NCI-H1092 treated with DMSO at 0.1 percent for 48 hours (cell line): ENCODE data around the gene NHS.

Experiments used
- DNase-seq: peaks from one replicate; lab custom pipeline; 2025; lab: John Stamatoyannopoulos, UW

The NHS gene

DNA sequence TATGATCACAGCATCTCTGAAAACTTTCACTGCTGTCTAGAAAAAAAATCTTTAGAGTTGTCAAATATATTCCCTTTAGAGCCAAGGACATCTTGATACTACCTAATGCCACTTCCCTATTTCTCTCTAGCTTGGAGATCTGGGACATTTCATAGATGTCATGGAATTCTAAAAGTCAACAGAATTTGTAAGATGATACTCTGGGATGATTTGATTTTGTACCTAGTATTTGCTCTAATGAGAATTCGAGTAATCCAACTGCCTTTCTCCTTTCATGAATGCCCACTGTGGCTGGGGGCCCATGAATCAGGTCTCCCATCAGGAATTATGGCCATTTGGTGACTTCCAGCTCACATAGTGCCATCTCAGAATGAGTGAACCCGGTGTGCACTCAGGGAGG, 73.2 kb downstream of the NHS start:
- DNase-seq: no peak

DNA sequence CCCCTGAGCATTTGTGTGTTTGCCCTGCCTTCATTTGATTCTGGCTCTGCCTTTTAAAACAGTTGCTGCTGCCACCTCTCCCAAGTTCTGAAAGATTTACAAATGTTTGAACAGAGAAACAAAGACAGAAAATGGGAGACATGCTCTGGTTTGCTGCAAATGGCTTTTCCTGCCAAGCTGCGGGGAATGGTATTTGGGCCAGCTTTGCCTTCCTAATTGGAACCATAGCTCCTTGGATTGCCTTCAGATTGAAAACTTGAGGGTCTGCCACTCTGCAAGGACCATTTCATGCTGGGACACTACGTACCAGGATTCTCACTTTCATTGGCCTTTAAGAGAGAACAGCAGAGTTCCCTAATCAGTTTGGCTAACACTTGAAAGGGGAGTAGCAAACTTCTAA, 74.9 kb downstream of the NHS start:
- no peak for DNase-seq

DNA sequence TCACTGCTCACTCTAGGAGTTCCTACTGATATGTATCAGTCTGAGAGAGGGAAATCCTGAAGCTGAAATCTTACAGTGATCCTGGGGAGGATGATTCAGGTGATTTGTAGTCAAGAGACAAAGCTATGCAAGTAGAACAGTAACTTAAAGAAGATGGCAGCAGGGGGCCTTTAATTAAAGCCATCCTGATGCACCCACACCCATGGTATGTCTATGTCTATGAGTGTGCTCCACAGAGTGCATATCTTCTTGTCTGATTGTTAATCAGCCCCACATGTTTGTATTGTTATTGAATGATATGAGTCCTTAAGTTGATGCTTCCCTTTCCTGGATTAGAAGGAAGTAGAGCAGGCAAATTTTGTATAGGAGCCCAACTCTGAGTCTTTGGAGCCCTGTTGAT, 78.8 kb downstream of the NHS start:
- DNase-seq: no peak

DNA sequence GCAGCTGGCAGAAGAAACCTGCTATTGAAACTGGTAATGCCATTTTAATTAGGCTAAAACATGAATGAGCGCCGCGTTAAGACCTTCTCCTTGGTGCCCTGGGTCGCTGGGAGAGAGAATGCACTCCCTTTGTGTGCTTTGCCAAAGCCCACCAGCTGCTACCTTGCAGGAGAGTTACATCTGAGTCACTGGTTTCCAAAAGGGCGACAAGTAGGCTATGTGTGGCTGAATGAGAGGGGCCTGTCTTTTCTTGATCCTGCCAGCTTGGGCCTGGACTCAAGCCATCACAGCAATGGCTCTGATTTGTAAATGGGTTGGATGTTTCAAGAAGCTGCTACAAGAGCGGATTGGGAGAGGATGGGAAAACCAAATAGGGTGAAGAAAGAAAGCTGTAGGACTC, 81.5 kb downstream of the NHS start:
- peak; percentile 92 for DNase-seq

DNA sequence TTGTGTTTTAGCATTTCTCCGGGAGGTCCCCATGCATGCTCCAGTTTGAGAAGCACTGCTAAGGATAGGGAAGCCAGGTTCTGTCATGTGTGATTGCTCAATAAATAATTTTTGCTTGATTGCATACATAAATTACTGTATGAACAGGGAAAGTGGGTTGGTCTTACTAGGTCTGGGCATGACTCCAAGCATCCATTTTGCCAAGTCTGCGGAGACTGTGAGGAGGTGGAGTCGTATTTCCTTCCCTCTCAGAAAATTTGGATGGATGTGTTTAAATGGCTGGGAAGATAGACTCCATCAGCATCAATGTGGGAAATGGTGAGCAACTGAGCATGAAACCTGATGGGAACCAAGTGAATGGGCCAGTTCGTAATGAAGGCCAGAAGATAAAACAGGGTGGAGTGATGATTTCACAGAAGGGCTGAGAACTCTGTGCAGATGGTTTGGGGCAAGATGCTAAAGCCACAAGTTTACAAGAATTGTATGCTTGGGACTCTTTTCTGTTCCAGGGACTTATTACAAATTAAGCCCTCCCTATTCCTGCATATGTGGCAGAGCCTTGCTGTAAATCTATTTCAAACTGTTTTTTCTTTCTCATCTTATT, 84.1 kb downstream of the NHS start:
- DNase-seq: peak; percentile 88

DNA sequence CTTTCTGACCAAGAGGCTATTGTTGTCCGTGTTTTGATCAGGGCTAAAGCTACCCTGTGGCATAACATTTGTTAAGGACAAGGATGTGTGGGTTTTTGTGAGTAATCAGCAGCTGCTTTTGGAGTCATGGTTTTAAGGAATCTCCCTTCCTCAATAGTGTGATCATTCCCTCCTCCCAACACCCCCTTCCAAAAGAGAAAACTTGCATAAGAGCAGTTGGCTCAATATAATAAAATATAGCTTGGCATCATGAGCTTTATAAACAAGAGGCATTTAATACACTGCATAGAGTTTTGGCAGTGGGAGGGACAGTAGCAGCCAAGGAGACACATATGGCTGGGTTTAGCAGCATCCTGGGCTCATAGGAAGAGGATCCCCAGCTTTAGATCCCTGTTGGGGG, 84.7 kb downstream of the NHS start:
- DNase-seq: no peak

DNA sequence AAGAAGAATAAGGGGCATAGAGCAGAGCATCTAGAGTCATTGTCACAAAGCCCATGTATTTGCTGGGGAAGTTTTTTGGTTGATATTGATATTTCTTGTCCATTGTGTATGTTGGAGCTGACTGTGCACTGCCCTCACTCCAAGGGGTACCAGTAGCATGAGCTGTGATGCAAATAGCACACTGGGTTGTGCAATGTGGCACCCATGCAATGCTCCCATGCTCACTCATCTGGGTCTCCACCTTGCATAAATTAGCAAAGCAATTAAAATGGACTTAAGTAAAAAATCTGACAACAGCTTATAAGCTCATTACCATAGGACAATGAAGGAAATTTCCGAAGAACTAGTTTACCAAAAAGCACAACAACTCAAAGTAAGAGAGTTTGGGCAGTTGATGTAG, 87.9 kb downstream of the NHS start:
- no peak for DNase-seq

DNA sequence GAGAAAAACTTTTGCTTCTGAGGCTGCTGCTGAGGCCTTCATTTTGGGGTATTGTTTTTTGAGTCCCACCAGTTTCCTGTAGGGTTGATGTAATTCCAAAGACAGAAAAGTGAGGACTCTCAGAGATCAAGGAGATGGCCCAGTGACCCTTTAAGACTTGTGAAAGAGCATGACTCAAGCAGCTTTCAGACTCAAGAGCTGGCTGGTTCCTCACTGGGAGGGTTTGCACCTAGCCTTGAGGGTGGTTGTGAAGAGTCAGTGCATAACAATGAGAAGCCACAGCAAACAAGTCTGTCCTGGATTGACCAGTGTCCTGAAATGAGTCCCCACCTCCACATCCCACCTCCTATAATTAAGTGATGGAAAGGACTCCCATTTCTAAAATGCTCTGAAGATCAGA, 89.2 kb downstream of the NHS start:
- DNase-seq: no peak

DNA sequence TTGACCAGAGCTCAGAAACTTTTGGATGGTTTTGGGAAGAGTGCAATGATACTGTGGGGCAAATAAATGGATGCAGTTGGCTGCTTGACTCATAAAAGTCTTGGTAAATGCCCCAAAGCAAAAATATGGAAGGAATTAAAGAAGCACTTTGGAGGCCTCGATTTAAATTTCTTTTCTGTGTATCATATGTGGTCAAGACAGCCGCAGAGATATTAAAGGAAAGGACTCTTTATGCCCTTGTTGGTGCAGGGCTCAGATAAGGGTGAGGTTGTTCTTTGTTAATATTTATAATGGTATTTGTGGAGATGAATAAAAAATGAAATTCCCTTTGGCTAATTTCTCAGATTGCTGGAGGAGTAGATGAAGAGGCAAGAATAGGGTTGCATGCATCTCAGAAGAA, 90.2 kb downstream of the NHS start:
- DNase-seq: no peak

DNA sequence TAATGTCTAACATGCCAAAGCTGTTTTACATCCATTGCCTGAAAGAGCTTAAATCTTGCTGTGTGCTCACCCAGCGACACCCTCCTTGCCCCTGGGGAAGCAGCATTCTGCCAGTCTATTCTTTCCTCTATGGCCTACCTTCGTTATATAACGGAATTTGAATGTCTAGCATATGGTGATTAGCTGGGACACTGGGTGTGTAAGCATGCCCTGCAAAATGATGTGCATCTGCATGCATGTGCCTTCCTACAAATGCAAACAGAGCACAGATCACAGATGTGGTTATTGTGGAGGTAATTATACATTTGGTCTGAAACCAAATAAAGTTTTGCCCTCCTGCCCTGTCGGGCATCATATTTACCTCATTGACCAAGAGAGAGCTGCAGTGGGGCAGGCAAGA, 90.8 kb downstream of the NHS start:
- DNase-seq: no peak

DNA sequence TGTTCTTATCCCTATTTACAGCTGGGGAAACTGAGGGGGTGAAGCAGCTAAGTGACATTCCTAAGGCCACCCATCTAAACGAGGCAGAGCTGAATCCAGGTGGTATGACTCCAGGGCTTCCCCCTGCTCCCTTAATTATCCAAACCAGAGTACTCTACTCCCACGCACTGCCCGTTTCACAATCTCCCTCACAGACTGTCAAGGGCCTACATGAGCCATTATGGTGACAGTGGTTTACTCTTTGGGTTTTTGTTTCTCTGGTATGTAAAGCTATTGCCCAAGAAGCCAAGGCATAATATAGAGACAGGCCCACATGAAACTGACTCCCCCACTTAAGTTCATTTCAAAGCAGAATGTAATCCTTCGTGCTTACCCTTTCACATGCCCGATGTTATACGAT, 95.1 kb downstream of the NHS start:
- no peak for DNase-seq

DNA sequence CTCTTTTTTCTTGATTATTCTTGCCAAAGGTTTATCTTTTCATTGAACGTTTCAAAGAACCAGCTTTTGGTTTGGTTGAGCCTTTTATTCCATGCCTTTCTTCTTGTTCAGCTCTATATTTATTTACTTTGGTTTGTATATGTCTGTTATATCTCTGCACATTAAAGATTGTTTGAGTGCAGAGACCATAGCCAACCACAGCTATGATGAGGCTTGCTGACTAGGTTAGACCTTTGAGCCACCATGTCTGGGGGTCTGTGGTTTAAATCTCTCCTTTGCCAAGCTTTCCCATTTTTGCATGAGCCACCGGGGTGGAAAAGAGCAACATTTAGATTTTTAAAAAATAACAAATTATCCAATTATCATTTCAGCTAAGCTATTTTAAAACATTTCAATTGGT, 96.1 kb downstream of the NHS start:
- DNase-seq: no peak

DNA sequence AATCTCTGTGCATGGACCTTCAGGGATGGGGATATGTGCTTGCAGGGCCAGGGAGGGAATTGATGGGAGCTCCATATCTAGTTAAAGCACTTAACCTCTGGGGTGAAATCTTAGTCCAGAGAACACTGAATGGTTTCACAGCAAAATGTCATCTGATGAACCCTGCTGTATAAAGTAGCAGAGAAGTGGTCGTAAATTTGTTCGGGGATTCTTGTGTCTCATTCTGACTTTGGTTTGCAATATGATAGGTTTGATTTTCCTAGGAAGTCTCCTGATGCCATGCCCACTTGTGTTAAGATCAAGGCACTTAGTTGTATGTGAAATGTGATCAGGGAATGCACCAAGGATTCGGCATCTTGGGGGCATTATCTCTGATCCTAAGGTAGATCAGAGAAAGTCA, 96.9 kb downstream of the NHS start:
- DNase-seq: no peak

DNA sequence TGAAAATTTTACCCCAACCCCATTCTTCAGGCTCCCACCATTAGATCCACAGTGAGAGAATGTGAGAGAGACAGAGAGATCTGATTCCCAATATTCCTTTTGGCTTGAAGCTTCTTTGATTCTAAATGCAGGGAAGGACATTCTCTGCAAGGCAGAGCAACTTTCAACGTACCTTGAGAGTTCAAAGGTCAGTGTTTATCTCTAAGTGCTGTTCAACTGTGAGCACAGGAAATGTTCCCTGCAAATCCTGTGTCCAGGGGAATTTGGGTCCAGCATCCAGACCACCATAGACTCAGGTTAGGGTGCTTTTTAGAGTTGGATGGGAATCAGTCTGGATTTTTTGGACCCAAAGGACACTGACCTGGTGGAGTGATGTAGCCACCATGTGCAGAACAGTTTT, 97.4 kb downstream of the NHS start:
- DNase-seq: no peak

DNA sequence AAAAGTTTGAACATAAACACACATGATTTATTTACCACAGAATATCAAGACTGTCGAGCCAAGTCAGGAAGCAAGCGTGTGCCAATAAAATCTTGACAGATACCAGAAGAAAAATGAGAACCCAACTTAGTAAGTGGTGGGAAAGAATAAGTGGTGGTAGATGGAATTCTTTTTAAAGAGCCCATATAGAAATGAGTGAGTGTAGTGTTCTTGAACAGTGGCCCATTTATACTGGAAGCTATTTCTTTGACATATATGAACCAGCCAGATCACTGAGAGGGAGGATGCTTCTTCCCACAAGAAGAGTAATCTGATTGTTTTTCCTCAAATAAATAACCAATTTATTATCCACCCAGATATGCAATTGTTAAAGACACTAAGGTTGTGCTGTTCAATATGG, 98.0 kb downstream of the NHS start:
- no peak for DNase-seq

DNA sequence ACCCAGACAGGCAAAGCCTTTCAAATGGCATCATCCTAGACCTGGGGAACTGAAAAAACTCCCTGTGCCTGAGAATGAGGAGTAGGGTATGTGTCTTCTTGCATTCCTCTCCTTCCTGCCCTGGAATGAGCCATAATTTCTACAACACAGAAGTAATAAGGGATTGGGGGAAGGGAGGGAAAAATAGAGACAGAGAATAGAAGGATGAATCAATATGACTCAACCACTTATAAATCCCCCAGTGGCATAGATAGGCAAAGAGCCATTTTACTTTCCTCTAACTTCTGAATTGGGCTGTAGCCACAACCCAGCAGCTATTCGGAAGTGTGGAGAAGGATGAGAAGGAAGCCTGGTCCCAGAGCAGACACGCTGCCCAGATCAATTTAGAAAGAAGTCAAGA, 99.9 kb downstream of the NHS start:
- DNase-seq: no peak

DNA sequence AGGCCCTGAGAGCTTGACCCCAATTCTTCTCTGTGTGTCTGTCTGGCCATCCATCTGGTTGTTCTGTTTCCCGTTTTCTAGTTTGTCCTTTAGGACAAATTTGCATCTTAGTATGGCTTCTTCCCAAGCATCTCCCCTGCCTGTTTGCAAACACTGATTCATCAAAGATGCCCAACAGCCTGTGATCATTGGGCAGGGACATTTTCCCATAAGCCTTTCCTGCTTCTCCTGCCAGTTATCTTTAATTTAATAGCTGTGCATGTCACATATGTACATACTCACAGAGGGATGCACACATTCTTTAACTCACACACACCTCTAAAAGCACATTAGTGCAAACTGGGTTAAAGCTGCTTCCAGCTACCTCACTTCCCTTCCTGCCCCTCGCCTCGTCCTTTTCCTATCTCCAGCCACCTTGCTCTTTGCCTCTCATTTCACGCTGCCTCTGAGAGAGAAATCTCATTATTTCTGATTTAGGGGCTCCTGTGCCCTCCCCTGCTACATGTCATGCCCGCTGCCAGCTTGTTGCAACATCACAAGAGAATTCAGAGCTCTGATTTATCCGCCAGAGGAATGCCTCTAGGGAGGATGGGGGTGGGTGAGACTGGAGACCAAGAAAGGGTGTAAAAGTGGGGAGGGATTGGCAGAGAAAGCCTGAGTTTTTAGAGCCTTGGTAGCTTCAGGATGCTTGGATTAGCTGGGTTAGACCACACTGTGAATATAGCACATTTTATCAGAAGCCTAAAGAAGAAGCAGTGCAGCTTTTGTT, 100.6 kb downstream of the NHS start:
- DNase-seq: no peak

DNA sequence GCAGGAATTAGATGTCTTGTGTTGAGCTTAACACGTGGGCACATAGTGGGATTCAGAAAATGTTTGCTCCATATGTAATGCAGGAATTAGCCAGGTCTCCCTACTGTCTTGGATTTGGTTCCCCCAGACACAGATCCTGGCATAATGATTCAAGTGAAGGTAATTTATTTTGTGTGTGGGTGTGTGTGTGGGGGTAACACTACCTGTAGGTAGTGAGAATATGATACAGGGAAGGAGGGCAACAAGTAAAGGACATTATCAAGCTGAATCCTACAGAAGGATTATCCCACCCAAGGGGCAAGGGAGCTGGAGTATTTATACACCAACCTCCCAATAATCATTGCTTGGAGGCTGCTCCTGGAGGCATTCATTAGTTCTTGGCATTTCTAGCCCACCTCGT, 101.4 kb downstream of the NHS start:
- no peak for DNase-seq

DNA sequence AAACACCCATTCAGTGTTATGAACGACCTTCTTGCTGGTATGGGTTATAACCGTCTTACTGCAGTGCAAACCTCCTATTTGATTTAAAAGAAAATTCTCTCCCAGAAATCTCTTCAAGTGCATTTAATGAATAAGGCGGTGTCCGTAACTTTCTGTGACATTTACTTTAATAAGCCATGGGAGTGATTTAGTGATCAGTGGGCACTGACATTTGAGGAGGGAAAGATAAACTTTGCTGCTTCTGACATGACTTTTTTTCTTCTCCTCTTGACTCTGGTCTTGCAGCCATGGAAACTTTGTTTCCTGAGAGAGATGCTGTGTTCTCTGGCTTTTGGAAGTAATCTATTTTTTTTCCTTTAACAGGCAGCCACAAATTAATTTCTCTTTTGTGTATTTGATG, 106.1 kb downstream of the NHS start:
- no peak for DNase-seq

DNA sequence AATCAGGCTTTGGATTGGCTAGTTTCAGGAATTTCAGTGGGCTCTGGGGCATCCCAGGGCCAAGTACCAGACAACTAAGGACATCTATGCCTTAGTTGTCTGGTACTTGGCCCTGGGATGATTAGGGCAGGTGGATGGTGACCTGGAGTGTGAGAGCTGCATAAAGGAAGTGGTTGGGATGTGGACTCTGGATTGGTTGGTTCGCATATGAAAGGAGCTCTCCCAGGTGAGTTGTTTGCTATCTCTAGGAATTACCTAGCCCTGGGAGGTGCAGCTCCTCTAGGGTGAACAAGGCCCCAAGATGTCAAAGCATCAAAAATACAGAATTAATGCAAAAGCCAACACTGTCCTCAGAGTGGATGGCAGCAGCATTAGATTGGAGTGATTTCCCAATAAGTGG, 109.6 kb downstream of the NHS start:
- DNase-seq: no peak

DNA sequence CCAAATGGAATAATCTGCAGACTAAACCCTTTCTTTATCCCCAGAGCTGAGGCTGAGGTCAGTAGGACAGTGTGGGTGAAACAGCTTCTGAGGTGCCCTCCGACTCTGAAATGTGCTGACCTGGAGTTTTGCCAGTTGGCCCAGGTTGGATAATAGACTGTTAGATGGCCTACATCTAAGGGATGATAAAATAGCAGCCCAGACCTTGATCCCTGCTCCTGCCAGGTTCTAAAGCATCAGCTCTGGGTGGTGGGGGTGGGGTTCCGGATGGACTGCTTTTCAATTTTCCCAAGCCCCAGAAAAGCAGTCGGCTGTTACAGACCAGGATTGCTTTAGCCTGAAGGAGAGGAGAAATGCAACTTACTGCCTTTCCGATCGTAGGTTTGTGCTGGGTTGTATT, 110.4 kb downstream of the NHS start:
- DNase-seq: no peak

DNA sequence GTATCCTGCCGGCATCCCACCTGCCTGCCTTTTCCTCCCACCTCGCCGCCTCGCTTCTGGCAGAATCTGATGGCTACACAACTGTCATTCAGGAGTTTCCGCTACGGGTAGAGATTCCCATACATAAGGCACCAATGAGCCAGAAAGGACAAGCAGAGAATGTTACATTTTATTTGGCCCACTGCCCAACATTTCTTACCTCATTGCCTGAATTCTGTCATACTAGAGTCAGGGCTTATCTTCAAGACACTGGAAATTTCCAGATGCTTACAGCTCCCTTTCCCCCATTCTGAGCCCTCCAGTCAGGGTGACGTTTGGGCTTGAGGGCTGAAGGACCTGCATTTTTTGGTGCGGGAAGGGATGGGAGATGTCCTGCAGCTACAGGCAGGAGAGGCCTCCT, 113.0 kb downstream of the NHS start:
- no peak for DNase-seq

DNA sequence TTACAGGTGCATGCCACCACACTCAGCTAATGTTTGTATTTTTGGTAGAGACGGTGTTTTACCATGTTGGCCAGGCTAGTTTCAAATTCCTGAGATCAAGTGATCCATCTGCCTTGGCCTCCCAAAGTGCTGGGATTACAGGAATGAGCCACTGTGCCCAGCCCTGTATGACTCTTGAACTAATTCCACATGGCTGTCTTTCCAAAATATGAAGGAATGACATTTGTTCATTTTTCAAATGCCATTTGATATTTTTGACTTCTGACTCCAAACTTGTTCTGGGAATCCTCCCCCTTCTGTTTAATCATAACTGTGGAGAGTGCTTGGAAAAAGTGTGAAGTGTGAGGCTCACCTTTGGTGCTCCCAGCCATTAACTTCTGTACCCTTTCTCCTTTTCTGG, 119.2 kb downstream of the NHS start:
- DNase-seq: no peak

DNA sequence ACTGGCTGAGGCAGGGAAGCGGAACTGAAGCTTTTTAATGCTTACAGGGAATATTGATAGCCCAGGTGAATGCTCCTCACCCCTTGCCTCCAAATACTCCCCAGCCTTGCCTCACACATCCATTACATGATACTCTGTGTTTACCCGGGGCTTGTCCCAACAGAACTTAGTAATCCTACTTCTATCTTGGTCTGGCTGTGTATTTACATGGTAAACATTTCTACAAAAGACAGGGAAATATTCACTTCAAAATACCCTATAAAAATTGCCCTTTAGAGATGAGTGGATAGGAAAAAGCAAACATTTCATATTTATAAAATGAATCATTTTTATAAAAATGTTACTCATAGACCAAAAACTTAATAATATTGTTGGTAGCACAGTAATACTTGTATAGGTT, 120.1 kb downstream of the NHS start:
- no peak for DNase-seq
